Liver (tissue), 9 donors: ENCODE data around the gene NTNG2. TPM values are rescaled to one million over a fixed set of nuclear protein-coding genes. Genes with fewer than 3 reads are reported as not detected.

Experiments
- DNase-seq: peaks from one replicate; pipeline ENCODE4 v3.0.0-alpha.2; 2017; ENCODE audit warnings: low spot score
- H3K27ac ChIP-seq, 2 donors: one replicate each; pipeline ENCODE4 v1.7.0; 2013; ENCODE audit warnings: inconsistent platforms in 2 of 2, low read length in 2 of 2, control low read depth in 1 of 2, low read depth in 1 of 2, mild to moderate bottlenecking in 1 of 2
- H3K27me3 ChIP-seq, 4 donors: one replicate each; pipeline versions ENCODE4 v1.6.1 to v1.7.0; 2013; ENCODE audit warnings: low read length in 3 of 4, inconsistent platforms in 1 of 4, mild to moderate bottlenecking in 1 of 4, moderate library complexity in 1 of 4; ENCODE audit not compliant: control insufficient read depth in 4 of 4, insufficient read depth in 4 of 4
- H3K36me3 ChIP-seq, 4 donors: one replicate each; pipeline versions ENCODE4 v1.6.1 to v1.7.0; 2013; ENCODE audit warnings: low read length in 3 of 4, mild to moderate bottlenecking in 3 of 4, low read depth in 1 of 4, moderate library complexity in 1 of 4; ENCODE audit not compliant: control insufficient read depth in 4 of 4, insufficient read depth in 3 of 4
- H3K4me1 ChIP-seq, 4 donors: one replicate each; pipeline versions ENCODE4 v1.6.1 to v1.7.0; 2013; ENCODE audit warnings: low read length in 3 of 4, mild to moderate bottlenecking in 3 of 4, moderate library complexity in 1 of 4; ENCODE audit not compliant: control insufficient read depth in 4 of 4, insufficient read depth in 4 of 4
- H3K4me3 ChIP-seq, 3 donors: one replicate each; pipeline versions ENCODE4 v1.6.1 to v1.7.0; 2013; ENCODE audit warnings: low read length in 3 of 3, control low read depth in 1 of 3, low read depth in 1 of 3, mild to moderate bottlenecking in 1 of 3
- H3K9ac ChIP-seq, 2 donors: one replicate each; pipeline ENCODE4 v1.7.0; 2013; ENCODE audit warnings: low read length in 2 of 2, mild to moderate bottlenecking in 2 of 2, moderate library complexity in 2 of 2, control low read depth in 1 of 2, low read depth in 1 of 2
- H3K9me3 ChIP-seq, 4 donors: one replicate each; pipeline versions ENCODE4 v1.6.1 to v1.7.0; 2013; ENCODE audit warnings: low read length in 3 of 4; ENCODE audit not compliant: control insufficient read depth in 4 of 4
- ATF3 ChIP-seq: IDR thresholded peaks from 2 replicates; pipeline ENCODE4 v1.6.1; 2016; ENCODE audit warnings: antibody characterized with exemption
- FOXA1 ChIP-seq: IDR thresholded peaks from 2 replicates; pipeline ENCODE4 v1.6.1; 2016; ENCODE audit warnings: antibody characterized with exemption
- FOXA2 ChIP-seq: IDR thresholded peaks from 2 replicates; pipeline ENCODE4 v1.6.1; 2016; ENCODE audit warnings: antibody characterized with exemption
- GABPA ChIP-seq, 2 donors: IDR thresholded peaks in 1 of 2; conservative IDR thresholded peaks in 1 of 2; 2 replicates each; pipeline ENCODE4 v1.6.1; 2016; ENCODE audit warnings: antibody characterized with exemption in 2 of 2, mild to moderate bottlenecking in 1 of 2, moderate library complexity in 1 of 2
- HNF4G ChIP-seq: IDR thresholded peaks from 2 replicates; pipeline ENCODE4 v1.6.1; 2016; ENCODE audit warnings: antibody characterized with exemption
- JUND ChIP-seq, 2 donors: IDR thresholded peaks; 2 replicates each; pipeline ENCODE4 v1.6.1; 2016; ENCODE audit warnings: antibody characterized with exemption in 2 of 2
- MAX ChIP-seq: IDR thresholded peaks from 2 replicates; pipeline ENCODE4 v1.6.1; 2016; ENCODE audit warnings: antibody characterized with exemption
- NR2F2 ChIP-seq: IDR thresholded peaks from 2 replicates; pipeline ENCODE4 v1.6.1; 2016; ENCODE audit warnings: antibody characterized with exemption
- RXRA ChIP-seq, 2 donors: IDR thresholded peaks; 2 replicates each; pipeline ENCODE4 v1.6.1; 2017 to 2018; ENCODE audit warnings: antibody characterized with exemption in 2 of 2, mild to moderate bottlenecking in 1 of 2
- TAF1 ChIP-seq: conservative IDR thresholded peaks from 2 replicates; pipeline ENCODE4 v1.6.1; 2016; ENCODE audit warnings: antibody characterized with exemption, mild to moderate bottlenecking
- YY1 ChIP-seq: IDR thresholded peaks from 2 replicates; pipeline ENCODE4 v1.6.1; 2016; ENCODE audit warnings: antibody characterized with exemption, mild to moderate bottlenecking
- WGBS: extraction: QIAGEN DNeasy Blood & Tissue Kit; methylation state at CpG from one replicate; pipeline ENCODE4 v1.1.7; 2013; 5-methylcytosine and 5-hydroxymethylcytosine counted together
- polyA plus RNA-seq, 2 donors: library from polyadenylated mRNA; stranded (reverse) in 1 of 2; unstranded in 1 of 2; fragments of 200-250 nt in 1 of 2; fragments of >200 nt in 1 of 2; fragmentation: Nextera tagmentation in 1 of 2; extraction: Ambion mirVana in 1 of 2; gene quantifications; one replicate each; pipeline versions ENCODE4 v1.2.1 to v1.2.3, GENCODE V29; 2013 to 2015
- total RNA-seq, 2 donors: library from RNA; depleted of rRNA; stranded (reverse); fragments of >200 nt; gene quantifications; one replicate each; pipeline ENCODE4 v1.2.3, GENCODE V29; 2014
- TF ChIP-seq, protein P1 (sequence below): IDR thresholded peaks from 2 replicates; pipeline ENCODE4 v1.6.1; 2016; ENCODE audit warnings: antibody characterized with exemption
- donor health status: healthy.
- donor health status: healthy.
- donor health status: healthy.
- donor health status: healthy.
- donor health status: healthy.

Gene NTNG2
- total and polyA plus RNA-seq, 4 donors: 0.12 to 0.42 (median 0.28) TPM; not detected in 1

- Histone ChIP-seq H3K4me1 (peaks cover 0 to 2% (median 0%) of the 10 kb centered on the region in 4 donors), H3K27ac (no peak overlapping the region), H3K9ac (no peak overlapping the region), H3K4me3 (no peak overlapping the region), H3K27me3 (peaks cover 4 to 9% (median 6%) of the 10 kb centered on the region in 4 donors), H3K9me3 (no peaks in the 10 kb centered on the region), H3K36me3 (no peaks in the 10 kb centered on the region)
- TF ChIP-seq HNF4G: no peak
- no peak for TF ChIP-seq FOXA1
- no peak for TF ChIP-seq RXRA (IDR thresholded peaks at IDR 0.05)
- TF ChIP-seq NR2F2: no peak
- no peak for TF ChIP-seq TAF1
- TF ChIP-seq, protein P1, sequence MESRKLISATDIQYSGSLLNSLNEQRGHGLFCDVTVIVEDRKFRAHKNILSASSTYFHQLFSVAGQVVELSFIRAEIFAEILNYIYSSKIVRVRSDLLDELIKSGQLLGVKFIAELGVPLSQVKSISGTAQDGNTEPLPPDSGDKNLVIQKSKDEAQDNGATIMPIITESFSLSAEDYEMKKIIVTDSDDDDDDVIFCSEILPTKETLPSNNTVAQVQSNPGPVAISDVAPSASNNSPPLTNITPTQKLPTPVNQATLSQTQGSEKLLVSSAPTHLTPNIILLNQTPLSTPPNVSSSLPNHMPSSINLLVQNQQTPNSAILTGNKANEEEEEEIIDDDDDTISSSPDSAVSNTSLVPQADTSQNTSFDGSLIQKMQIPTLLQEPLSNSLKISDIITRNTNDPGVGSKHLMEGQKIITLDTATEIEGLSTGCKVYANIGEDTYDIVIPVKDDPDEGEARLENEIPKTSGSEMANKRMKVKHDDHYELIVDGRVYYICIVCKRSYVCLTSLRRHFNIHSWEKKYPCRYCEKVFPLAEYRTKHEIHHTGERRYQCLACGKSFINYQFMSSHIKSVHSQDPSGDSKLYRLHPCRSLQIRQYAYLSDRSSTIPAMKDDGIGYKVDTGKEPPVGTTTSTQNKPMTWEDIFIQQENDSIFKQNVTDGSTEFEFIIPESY: no peak
- no peak for TF ChIP-seq ATF3
- TF ChIP-seq GABPA (IDR thresholded peaks at IDR 0.05 in 1 of 2, conservative IDR thresholded peaks at IDR 0.05 in 1 of 2): no peak
- DNase-seq: no peak
- WGBS: 56% methylated on average over 16 of the region's 16 CpGs
Measured at GRCh38 chr9:132136151-132136780, 25.6 kb upstream of the NTNG2 start.

DNA sequence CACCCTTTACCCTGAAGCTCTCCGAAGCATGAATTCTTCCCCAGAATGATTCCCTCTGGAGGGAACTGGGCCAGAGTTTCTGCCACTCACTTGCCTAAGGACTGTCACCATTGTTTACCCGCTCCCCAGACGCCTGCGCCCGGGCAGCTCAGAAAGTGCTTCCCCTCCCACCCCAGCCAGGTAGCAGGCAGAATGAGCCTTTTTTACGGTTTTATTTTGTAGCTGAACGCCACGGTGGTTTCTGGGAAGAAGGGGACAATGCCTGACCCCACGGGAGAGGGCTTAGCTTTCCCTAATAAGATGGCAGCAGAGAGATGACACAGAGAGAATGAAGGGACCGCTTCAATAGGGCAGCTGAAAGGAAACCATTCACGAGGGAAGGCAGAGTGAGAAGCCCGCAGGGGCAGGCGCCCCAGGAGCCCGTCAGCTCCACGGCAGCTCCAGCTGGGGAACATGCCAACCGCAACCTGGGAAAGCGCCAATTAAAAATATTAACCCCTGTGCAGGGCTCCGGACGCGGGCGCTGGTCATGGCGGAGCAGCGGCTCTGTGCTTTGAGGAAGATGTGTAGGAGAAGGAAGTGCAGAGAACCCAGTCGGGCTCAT lies 20.4 kb upstream of the NTNG2 start:
- Histone ChIP-seq H3K36me3 (no peaks in the 10 kb centered on the region), H3K27me3 (peaks cover 5 to 16% (median 7%) of the 10 kb centered on the region in 4 donors), H3K4me1 (peaks cover 0 to 5% (median under 1%) of the 10 kb centered on the region in 4 donors), H3K27ac (no peak overlapping the region), H3K9me3 (peaks cover 0 to 2% (median 0%) of the 10 kb centered on the region in 4 donors), H3K9ac (no peak overlapping the region), H3K4me3 (no peak overlapping the region)
- 8% methylated on average over 24 of the region's 24 CpGs for WGBS
- DNase-seq: no peak
- TF ChIP-seq JUND (IDR thresholded peaks at IDR 0.05) (no peak), ATF3 (no peak)

- peaks cover 5 to 18% (median 7%) of the 10 kb centered on the region in 4 donors for H3K27me3 ChIP-seq
- TF ChIP-seq ATF3 (no peak), HNF4G (no peak), MAX (no peak), FOXA2 (no peak), YY1 (no peak)
- H3K4me3 ChIP-seq: no peak overlapping the region
- H3K9me3 ChIP-seq: peaks cover 0 to 2% (median 0%) of the 10 kb centered on the region in 4 donors
- H3K36me3 ChIP-seq: no peaks in the 10 kb centered on the region
- no peak for DNase-seq
- 52% methylated on average over 12 of the region's 12 CpGs for WGBS
- no peak overlapping the region for H3K27ac ChIP-seq
- H3K4me1 ChIP-seq: peaks cover 0 to 5% (median under 1%) of the 10 kb centered on the region in 4 donors
- H3K9ac ChIP-seq: no peak overlapping the region
Measured at GRCh38 chr9:132141948-132142594, 19.8 kb upstream of the NTNG2 start.
